Cardiac muscle cell (in vitro differentiated cells and primary cell): ENCODE data around the gene ZNF304. TPM values are rescaled to one million over a fixed set of nuclear protein-coding genes. Genes with fewer than 3 reads are reported as not detected.

Source experiments
- polyA plus RNA-seq: library from polyadenylated mRNA; unstranded; fragments of >200 nt; fragmentation: Nextera tagmentation; extraction: Ambion mirVana; gene quantifications from 2 replicates; pipeline ENCODE4 v1.2.1, GENCODE V29; 2016
- total RNA-seq: library from RNA; depleted of rRNA; stranded (reverse); fragments of >200 nt; gene quantifications from 2 replicates; pipeline ENCODE4 v1.2.3, GENCODE V29; 2016

The ZNF304 gene
- total and polyA plus RNA-seq, 2 experiments from 2014 or later: 6.2 to 8.0 TPM

Other genes with a start within 250 kb of the ZNF304 start
- gene USP29, start 231.3 kb upstream of the ZNF304 start, total RNA-seq: not detected in 2 replicates
- not detected in 2 replicates for gene USP29, start 231.3 kb upstream of the ZNF304 start, polyA plus RNA-seq
- gene ZIM3, start 206.1 kb upstream of the ZNF304 start, total RNA-seq: not detected in 2 replicates
- not detected in 2 replicates for gene ZIM3, start 206.1 kb upstream of the ZNF304 start, polyA plus RNA-seq
- not detected in 2 replicates for gene DUXA, start 183.8 kb upstream of the ZNF304 start, total RNA-seq
- gene DUXA, start 183.8 kb upstream of the ZNF304 start, polyA plus RNA-seq: not detected in 2 replicates
- gene ZNF264, start 159.8 kb upstream of the ZNF304 start, total RNA-seq: 29.1 and 50.5 TPM in 2 replicates
- gene ZNF264, start 159.8 kb upstream of the ZNF304 start, polyA plus RNA-seq: 2.9 and 3.8 TPM in 2 replicates
- gene AURKC, start 120.2 kb upstream of the ZNF304 start, total RNA-seq: 0.46 and 1.3 TPM in 2 replicates
- 2.9 TPM in 1 of 2 replicates, not detected in the other for gene AURKC, start 120.2 kb upstream of the ZNF304 start, polyA plus RNA-seq
- gene ZNF805, start 110.6 kb upstream of the ZNF304 start, total RNA-seq: 13.7 and 20.2 TPM in 2 replicates
- 4.8 TPM in 2 replicates for gene ZNF805, start 110.6 kb upstream of the ZNF304 start, polyA plus RNA-seq
- 28.0 and 59.4 TPM in 2 replicates for gene ZNF460, start 70.8 kb upstream of the ZNF304 start, total RNA-seq
- gene ZNF460, start 70.8 kb upstream of the ZNF304 start, polyA plus RNA-seq: 1.8 and 5.9 TPM in 2 replicates
- gene ZNF543, start 30.8 kb upstream of the ZNF304 start, total RNA-seq: 9.9 and 12.3 TPM in 2 replicates
- gene ZNF543, start 30.8 kb upstream of the ZNF304 start, polyA plus RNA-seq: 3.4 and 7.3 TPM in 2 replicates
- gene TRAPPC2B, start 12.3 kb downstream of the ZNF304 start, total RNA-seq: 15.1 and 26.4 TPM in 2 replicates
- 34.6 and 39.3 TPM in 2 replicates for gene TRAPPC2B, start 12.3 kb downstream of the ZNF304 start, polyA plus RNA-seq
- 1.8 and 7.2 TPM in 2 replicates for gene ZNF547, start 12.3 kb downstream of the ZNF304 start, total RNA-seq
- 0.65 and 0.66 TPM in 2 replicates for gene ZNF547, start 12.3 kb downstream of the ZNF304 start, polyA plus RNA-seq
- gene ZNF548, start 38.6 kb downstream of the ZNF304 start, total RNA-seq: 37.9 and 38.2 TPM in 2 replicates
- 11.4 and 15.9 TPM in 2 replicates for gene ZNF548, start 38.6 kb downstream of the ZNF304 start, polyA plus RNA-seq
- gene ZNF17, start 59.9 kb downstream of the ZNF304 start, total RNA-seq: 5.8 and 13.0 TPM in 2 replicates
- gene ZNF17, start 59.9 kb downstream of the ZNF304 start, polyA plus RNA-seq: 4.2 and 7.1 TPM in 2 replicates
- 11.8 and 13.7 TPM in 2 replicates for gene ZNF749, start 84.1 kb downstream of the ZNF304 start, total RNA-seq
- 16.6 and 28.8 TPM in 2 replicates for gene ZNF749, start 84.1 kb downstream of the ZNF304 start, polyA plus RNA-seq
- 1.2 and 2.3 TPM in 2 replicates for gene VN1R1, start 105.9 kb downstream of the ZNF304 start, total RNA-seq
- gene VN1R1, start 105.9 kb downstream of the ZNF304 start, polyA plus RNA-seq: 2.9 and 4.1 TPM in 2 replicates
- 32.6 and 37.9 TPM in 2 replicates for gene ZNF772, start 126.3 kb downstream of the ZNF304 start, total RNA-seq
- 11.3 and 13.6 TPM in 2 replicates for gene ZNF772, start 126.3 kb downstream of the ZNF304 start, polyA plus RNA-seq
- 14.0 and 36.2 TPM in 2 replicates for gene ZNF419, start 136.5 kb downstream of the ZNF304 start, total RNA-seq
- 11.3 and 15.8 TPM in 2 replicates for gene ZNF419, start 136.5 kb downstream of the ZNF304 start, polyA plus RNA-seq
- gene ZNF773, start 148.7 kb downstream of the ZNF304 start, total RNA-seq: 25.4 and 34.2 TPM in 2 replicates
- gene ZNF773, start 148.7 kb downstream of the ZNF304 start, polyA plus RNA-seq: 12.4 and 13.3 TPM in 2 replicates
- 5.0 and 7.5 TPM in 2 replicates for gene ZNF549, start 176.1 kb downstream of the ZNF304 start, total RNA-seq
- 7.5 and 10.1 TPM in 2 replicates for gene ZNF549, start 176.1 kb downstream of the ZNF304 start, polyA plus RNA-seq
- 42.6 and 62.4 TPM in 2 replicates for gene ZNF550, start 208.6 kb downstream of the ZNF304 start, total RNA-seq
- gene ZNF550, start 208.6 kb downstream of the ZNF304 start, polyA plus RNA-seq: 9.8 and 9.9 TPM in 2 replicates
- gene ZNF416, start 227.6 kb downstream of the ZNF304 start, total RNA-seq: 6.8 and 7.8 TPM in 2 replicates
- gene ZNF416, start 227.6 kb downstream of the ZNF304 start, polyA plus RNA-seq: 6.2 and 7.6 TPM in 2 replicates
- 16.0 and 18.2 TPM in 2 replicates for gene ZIK1, start 232.9 kb downstream of the ZNF304 start, total RNA-seq
- 11.7 and 13.9 TPM in 2 replicates for gene ZIK1, start 232.9 kb downstream of the ZNF304 start, polyA plus RNA-seq
- 7.1 and 9.3 TPM in 2 replicates for gene ZNF530, start 248.6 kb downstream of the ZNF304 start, total RNA-seq
- 6.4 and 6.5 TPM in 2 replicates for gene ZNF530, start 248.6 kb downstream of the ZNF304 start, polyA plus RNA-seq